GM19438 (cell line): ENCODE measurements around the gene SLC39A11.
"Not testable (repeated sequence)": the region's sequence is repeated elsewhere in the genome, so short reads cannot be mapped to it uniquely, and the experiment has no call there.

Experiments used
- ATAC-seq: cut with Tn5 transposase; IDR thresholded peaks from one replicate; pipeline ENCODE4 v1.9.1; 2021; ENCODE audit warnings: low read depth; ENCODE audit not compliant: unreplicated experiment

Gene SLC39A11

GRCh38 chr17:72852277-72852938 is 240.1 kb downstream of the SLC39A11 start:
- ATAC-seq, result no peak

DNA sequence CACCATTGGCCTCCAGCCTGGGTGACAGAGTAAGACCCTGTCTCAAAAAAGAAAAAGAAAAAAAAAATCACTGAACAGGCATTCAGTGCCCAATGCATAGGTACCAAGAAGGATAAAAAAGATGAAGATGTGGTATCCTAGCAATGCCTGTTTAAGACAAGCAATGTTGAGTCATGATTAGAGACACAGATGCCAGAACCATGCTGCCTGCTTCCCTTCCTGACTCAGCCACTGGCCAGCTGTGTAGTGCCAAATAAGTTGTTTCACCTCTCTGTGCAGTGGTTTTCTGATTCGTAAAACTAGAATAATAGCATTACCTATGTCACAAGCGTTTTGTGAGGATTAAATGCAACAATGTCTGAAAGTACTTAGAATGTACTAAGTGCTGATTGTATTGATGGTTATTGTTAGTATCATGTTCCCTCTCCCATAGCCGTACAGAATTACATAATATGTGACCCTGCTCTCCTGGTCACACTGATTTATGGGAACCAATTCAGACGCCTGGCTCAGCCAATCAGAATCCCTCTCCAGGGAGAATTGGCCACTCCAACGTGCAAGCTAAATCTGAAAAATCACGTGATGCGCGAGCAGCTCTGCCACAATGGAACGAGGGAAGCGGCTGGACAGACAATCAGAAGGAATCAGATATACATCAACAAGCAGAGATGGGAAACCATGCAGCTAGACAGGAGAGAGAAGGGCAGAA is 241.9 kb downstream of the SLC39A11 start:
- ATAC-seq, result no peak

DNA sequence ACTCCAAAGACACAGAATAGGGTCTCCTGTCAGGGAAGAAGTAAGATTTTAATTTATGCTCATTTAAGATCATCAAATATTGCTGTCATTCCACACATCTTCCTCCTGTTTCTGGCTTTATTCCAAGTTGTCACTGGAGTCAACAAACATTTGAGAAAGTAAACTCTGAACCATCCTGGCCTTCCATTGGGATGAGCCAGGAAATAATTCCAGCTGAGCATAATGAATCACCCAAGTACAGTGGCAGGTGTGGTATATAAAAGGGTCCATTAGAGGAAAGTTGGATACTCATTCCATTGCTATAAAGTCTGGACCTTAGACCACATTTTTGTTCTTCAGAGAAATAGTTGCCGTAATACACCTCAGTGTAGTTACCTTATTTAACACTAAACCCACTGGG is 246.1 kb downstream of the SLC39A11 start:
- ATAC-seq, result no peak

DNA sequence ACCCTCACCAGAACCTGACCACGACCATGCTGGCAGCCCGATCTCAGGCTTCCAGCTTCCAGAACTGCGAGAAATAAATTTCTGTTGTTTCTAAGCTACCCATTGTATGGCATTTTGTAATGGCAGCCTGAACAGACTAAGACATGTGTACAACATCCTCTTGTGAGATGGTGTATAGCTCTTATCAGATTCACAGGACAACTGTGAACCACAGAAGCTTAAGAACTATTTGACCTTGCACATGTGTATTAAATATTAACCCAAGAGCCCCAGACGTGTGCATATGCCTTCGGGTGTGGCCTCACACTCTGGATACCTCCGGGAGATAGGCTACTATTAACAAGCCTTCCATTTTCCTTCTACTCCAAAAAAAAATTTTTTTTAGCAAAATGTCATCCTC is 248.9 kb downstream of the SLC39A11 start:
- ATAC-seq, result no peak

- ATAC-seq, result no peak
These were observed 252.5 kb downstream of the SLC39A11 start for GRCh38 chr17:72840019-72840418.

GRCh38 chr17:72839131-72839725 is 253.3 kb downstream of the SLC39A11 start:
- no peak for ATAC-seq

- ATAC-seq, result no peak
These were observed 253.9 kb downstream of the SLC39A11 start for GRCh38 chr17:72838581-72838980.

- no peak for ATAC-seq
These were observed 254.4 kb downstream of the SLC39A11 start for GRCh38 chr17:72838068-72838467.

GRCh38 chr17:72837335-72837734 is 255.2 kb downstream of the SLC39A11 start:
- ATAC-seq, result no peak

- ATAC-seq, result no peak
These were observed 259.2 kb downstream of the SLC39A11 start for GRCh38 chr17:72833128-72833765.

- ATAC-seq, result no peak
These were observed 260.2 kb downstream of the SLC39A11 start for GRCh38 chr17:72832306-72832705.

GRCh38 chr17:72829883-72830282 is 262.6 kb downstream of the SLC39A11 start:
- no peak for ATAC-seq

DNA sequence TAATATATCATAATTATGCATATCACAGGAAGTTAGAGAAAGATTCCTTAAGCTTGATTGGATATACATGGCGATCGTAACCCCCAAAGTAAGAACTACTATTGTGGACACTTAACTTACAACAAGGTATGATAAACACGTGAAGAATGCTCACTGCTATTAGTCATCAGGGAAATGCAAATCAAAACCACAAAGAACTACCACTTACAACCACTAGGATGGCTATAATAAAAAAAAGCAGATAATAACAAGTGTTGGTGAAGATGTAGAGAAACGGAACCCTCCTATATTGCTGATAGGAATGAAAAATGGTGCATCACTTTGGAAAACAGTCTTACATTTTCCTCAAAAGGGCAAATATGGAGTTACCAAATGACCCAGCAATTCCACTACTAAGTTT is 265.9 kb downstream of the SLC39A11 start:
- no peak for ATAC-seq

GRCh38 chr17:72826059-72826458 is 266.4 kb downstream of the SLC39A11 start:
- not testable (repeated sequence) for ATAC-seq

- no peak for ATAC-seq
These were observed 267.3 kb downstream of the SLC39A11 start for GRCh38 chr17:72825218-72825617.

DNA sequence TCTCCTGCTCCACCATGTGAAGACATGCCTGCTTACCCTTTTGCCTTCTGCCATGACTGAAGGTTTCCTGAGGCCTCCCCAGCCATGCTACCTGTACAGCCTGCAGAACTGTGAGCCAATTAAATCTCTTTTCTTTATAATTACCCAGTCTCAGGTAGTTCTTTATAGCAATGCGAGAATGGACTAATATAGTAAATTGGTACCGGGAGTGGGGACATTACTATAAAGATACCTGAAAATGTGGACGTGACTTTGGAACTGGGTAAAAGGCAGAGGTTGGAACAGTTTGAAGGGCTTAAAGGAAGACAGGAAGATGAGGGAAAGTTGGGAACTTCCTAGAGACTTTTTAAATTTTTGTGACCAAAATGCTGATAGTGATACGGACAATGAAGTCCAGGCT is 268.2 kb downstream of the SLC39A11 start:
- not testable (repeated sequence) for ATAC-seq

DNA sequence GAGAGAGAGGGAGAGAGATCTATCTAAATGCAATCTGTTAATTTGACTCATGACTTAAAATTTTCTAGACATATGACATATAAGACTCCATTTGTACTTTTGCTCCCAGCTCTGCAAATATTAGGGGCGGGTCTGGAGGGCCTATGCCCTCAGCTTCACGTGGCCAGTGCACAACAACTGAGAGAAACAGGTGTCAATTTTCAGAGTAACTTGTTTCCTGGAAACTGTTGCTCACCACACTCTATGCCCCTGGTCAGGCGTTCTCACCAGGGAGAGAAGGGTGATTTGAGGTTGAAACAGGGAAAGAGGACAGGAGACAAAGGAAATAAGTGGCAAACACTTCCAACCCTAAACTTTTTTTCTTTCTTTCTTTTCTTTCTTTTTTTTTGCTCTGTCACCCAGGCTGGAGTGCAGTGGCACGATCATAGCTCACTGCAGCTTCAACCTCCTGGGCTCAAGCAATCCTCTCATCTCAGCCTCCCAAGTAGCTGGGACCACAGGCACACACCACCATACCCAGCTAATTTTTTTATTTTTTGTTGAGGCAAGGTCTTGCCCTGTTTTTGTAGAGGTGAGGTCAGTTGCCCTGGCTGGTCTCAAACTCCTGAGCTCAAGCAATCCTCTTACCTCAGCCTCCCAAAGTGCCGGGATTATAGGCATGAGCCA is 270.0 kb downstream of the SLC39A11 start:
- ATAC-seq, result no peak

DNA sequence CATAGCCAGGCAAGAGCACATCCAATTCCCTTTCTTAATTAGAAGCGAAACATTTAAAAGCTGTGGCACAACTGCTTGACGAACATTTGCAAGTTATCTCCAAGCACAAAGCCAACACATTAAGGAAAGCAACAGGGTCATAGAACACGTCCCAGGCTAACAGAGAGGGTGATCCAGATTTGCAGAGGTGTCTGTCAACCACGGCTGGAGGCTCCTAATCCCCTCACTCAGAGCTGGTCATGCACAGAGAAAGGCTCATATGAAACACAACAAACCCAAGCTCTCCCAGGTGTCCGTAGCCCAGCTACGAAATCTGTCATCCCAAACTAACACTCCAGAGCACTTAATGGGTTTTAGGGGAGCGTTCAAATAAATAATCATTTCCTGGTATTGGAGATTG is 276.1 kb downstream of the SLC39A11 start:
- ATAC-seq, result no peak

DNA sequence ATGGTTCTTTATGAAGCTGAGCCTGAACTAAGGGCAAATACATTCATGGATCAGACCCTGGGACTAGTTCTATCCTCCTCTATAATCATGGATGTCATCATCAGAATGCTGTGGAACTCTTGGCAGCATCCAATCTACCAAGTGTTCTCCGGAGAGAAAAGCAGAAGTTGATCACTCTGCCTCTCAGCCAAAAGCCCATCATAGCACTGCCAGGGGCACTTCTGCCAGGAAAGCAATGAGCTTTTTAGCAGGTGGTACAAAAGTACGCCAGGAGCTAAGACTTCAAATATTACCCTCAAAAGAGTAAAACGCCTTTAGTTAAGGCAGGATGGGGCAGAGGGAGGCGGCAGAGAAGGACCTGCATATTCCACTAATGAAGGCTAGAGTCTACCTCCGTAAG is 279.0 kb downstream of the SLC39A11 start:
- no peak for ATAC-seq

DNA sequence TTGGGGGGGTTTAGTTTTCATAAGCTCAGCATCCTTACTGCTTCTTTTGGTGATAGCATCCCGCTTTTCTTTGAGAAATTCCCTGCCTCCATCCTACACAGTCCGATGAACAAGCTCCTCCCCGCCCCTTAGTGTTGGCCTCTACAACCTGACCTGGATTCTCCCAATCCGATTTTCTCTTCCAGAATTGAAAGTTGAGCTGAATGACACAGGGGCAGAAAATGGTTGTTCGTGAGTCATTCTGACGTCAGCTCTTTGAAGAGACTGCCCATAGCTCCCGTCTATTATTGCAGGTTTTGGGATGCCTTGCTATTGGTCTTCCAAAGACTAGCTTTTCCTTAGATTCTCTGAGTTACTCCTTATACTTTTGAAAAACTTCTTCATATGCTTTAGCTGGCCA is 279.7 kb downstream of the SLC39A11 start:
- ATAC-seq, result no peak
